ENCODE data around the gene OXCT1.

The OXCT1 gene

DNA sequence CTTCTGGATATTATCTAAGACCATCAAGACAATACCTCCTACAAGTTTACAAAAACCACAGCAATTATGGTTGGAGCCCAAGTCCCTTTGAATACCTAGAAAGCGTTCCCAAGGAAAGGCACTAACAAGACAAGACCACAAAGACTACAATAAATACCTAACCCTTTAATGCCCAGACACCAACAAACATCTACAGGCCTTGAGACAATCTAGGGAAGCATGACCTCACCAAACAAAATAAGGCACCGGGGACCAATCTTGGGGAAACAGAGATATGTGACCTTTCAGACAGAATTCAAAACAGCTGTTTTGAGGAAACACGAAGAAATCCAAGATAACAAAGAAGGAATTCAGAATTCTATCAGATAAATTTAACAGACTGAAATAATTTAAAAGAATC lies 37.8 kb downstream of the OXCT1 start:
- H3K4me1 Mint-ChIP-seq: peaks cover 30% of the 10 kb centered on the region
- H3K4me3 Mint-ChIP-seq: no peak overlapping the region
- peaks cover 4% of the 10 kb centered on the region for H3K9me3 Mint-ChIP-seq
- TF ChIP-seq, protein P1, sequence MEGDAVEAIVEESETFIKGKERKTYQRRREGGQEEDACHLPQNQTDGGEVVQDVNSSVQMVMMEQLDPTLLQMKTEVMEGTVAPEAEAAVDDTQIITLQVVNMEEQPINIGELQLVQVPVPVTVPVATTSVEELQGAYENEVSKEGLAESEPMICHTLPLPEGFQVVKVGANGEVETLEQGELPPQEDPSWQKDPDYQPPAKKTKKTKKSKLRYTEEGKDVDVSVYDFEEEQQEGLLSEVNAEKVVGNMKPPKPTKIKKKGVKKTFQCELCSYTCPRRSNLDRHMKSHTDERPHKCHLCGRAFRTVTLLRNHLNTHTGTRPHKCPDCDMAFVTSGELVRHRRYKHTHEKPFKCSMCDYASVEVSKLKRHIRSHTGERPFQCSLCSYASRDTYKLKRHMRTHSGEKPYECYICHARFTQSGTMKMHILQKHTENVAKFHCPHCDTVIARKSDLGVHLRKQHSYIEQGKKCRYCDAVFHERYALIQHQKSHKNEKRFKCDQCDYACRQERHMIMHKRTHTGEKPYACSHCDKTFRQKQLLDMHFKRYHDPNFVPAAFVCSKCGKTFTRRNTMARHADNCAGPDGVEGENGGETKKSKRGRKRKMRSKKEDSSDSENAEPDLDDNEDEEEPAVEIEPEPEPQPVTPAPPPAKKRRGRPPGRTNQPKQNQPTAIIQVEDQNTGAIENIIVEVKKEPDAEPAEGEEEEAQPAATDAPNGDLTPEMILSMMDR (IDR thresholded peaks at IDR 0.05; ENCODE audit: unreplicated experiment in 3 of 3): no peak
- H3K36me3 Mint-ChIP-seq (ENCODE audit: low read depth): peaks cover 44% of the 10 kb centered on the region
- H3K27me3 Mint-ChIP-seq (ENCODE audit: low read depth): no peaks in the 10 kb centered on the region
- no peak overlapping the region for H3K27ac Mint-ChIP-seq

DNA sequence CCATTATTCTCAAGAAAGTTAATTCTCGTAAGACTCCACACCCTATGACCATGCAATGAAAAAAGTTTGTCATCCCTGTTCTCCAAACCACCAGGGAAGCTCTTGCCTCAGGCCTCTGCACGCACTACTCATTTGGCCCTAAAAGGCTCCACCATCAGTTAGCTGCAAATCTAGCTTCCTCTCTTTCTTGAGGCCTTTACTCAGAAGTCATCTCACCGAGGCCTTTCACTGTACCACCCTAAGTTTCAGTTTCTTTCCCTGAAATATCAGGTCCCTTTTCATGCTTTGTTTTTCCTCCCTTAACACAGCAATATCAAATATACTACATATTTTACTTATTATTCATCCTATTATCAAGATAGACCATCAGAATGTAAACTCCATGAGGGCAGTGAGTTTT lies 39.1 kb downstream of the OXCT1 start:
- H3K27me3 Mint-ChIP-seq (ENCODE audit: low read depth): no peaks in the 10 kb centered on the region

DNA sequence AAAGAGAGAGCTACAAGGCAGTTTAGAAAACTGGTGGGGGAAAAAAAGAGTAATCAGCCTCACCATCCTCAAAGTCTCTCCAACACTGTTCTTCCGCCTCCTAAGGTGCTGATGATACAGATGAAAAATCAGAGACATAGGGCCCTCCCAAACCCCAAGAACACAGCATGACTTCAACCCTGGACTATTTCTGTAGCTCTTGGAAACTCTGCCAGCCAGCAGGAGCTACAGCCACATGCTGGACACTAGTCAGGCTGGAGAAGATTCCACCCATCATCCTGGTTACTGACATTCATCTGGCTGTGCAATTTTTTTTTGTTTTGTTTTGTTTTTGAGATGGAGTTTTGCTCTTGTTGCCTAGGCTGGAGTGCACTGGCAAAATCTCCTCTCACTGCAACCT lies 42.4 kb downstream of the OXCT1 start:
- H3K36me3 Mint-ChIP-seq (ENCODE audit: low read depth): peaks cover 38% of the 10 kb centered on the region
- peaks cover 7% of the 10 kb centered on the region for H3K4me1 Mint-ChIP-seq
- TF ChIP-seq, protein P1 (IDR thresholded peaks at IDR 0.05; ENCODE audit: unreplicated experiment in 3 of 3): no peak
- H3K27ac Mint-ChIP-seq: no peak overlapping the region
- H3K4me3 Mint-ChIP-seq: no peak overlapping the region
- no peaks in the 10 kb centered on the region for H3K9me3 Mint-ChIP-seq
- no peaks in the 10 kb centered on the region for H3K27me3 Mint-ChIP-seq (ENCODE audit: low read depth)

More for the DNA sequence above, 39.1 kb downstream of the OXCT1 start:
- Mint-ChIP-seq H3K4me3 (no peak overlapping the region), H3K36me3 (ENCODE audit: low read depth) (peaks cover 52% of the 10 kb centered on the region), H3K9me3 (peaks cover 4% of the 10 kb centered on the region), H3K4me1 (peaks cover 26% of the 10 kb centered on the region), H3K27ac (no peak overlapping the region)
- TF ChIP-seq, protein P1 (IDR thresholded peaks at IDR 0.05; ENCODE audit: unreplicated experiment in 3 of 3): no peak

DNA sequence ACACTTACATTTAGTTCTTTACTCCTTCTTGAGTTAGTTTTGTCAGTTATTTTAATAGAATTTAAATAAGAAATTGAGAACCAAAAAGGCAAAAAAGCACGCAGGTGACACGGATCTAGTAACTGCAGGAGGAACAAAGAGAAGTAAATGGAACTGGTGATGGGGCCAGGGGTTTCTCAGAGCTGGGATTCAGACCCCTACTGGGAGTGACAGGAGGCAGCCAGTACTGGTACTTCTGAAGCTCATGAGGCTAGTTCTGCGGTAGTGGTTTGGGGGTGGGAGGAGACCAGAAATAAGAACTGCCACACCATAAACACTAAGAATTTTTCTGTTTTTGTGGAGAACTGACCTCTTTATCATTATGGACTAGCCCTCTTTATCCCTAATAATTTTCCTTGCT lies 48.2 kb downstream of the OXCT1 start:
- no peaks in the 10 kb centered on the region for H3K27me3 Mint-ChIP-seq (ENCODE audit: low read depth)
- H3K9me3 Mint-ChIP-seq: no peaks in the 10 kb centered on the region
- H3K4me1 Mint-ChIP-seq: peaks cover 6% of the 10 kb centered on the region
- no peak overlapping the region for H3K27ac Mint-ChIP-seq
- no peak overlapping the region for H3K4me3 Mint-ChIP-seq
- TF ChIP-seq, protein P1 (IDR thresholded peaks at IDR 0.05; ENCODE audit: unreplicated experiment in 3 of 3): no peak
- peaks cover 11% of the 10 kb centered on the region for H3K36me3 Mint-ChIP-seq (ENCODE audit: low read depth)

DNA sequence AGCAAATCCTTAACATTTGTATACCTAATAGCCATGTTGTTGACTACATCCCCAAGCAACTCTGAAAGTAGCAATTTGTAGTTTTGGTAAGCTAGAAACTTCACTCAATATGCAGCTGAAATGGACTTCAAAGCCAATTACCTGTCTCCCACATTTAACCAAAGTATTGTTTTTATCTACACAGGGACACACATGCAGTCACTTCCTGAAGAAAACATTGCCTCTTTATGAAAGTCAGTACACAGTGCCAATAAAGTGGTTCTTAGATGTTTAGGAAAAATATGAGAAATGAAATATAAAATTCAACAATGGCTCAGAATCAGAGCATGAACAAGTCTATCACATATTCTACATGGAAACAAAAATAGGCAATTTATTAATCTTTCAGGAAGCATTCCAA lies 49.2 kb downstream of the OXCT1 start:
- no peaks in the 10 kb centered on the region for H3K9me3 Mint-ChIP-seq
- peaks cover 3% of the 10 kb centered on the region for H3K36me3 Mint-ChIP-seq (ENCODE audit: low read depth)
- H3K4me3 Mint-ChIP-seq: no peak overlapping the region
- H3K27me3 Mint-ChIP-seq (ENCODE audit: low read depth): no peaks in the 10 kb centered on the region
- H3K27ac Mint-ChIP-seq: no peak overlapping the region
- TF ChIP-seq, protein P1 (IDR thresholded peaks at IDR 0.05; ENCODE audit: unreplicated experiment in 3 of 3): no peak
- H3K4me1 Mint-ChIP-seq: peaks cover 16% of the 10 kb centered on the region

DNA sequence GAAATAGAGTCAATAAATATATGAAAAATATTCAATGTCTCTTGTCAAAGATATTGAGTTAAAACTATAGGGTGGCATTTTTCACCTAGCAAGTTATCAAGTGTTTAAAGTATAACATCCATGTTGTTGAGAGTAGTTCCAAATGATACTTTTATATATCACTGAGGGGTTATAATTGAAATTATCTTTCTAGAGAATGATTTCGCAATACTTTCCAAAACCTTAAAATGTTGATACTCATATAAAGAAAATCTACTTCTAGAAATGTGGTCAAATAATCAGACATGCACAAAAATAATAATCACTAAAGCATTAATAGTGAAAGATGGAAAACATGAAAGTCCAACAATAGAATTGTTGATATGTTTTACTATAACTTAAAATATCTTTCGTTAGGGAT lies 50.1 kb downstream of the OXCT1 start:
- Mint-ChIP-seq H3K36me3 (ENCODE audit: low read depth) (no peaks in the 10 kb centered on the region), H3K4me1 (peaks cover 20% of the 10 kb centered on the region), H3K27me3 (ENCODE audit: low read depth) (no peaks in the 10 kb centered on the region), H3K9me3 (no peaks in the 10 kb centered on the region), H3K4me3 (no peak overlapping the region), H3K27ac (no peak overlapping the region)
- TF ChIP-seq, protein P1 (IDR thresholded peaks at IDR 0.05; ENCODE audit: unreplicated experiment in 3 of 3): no peak

All from nephron (organoid).